ENCODE measurements around the gene HADH.

Gene HADH

DNA sequence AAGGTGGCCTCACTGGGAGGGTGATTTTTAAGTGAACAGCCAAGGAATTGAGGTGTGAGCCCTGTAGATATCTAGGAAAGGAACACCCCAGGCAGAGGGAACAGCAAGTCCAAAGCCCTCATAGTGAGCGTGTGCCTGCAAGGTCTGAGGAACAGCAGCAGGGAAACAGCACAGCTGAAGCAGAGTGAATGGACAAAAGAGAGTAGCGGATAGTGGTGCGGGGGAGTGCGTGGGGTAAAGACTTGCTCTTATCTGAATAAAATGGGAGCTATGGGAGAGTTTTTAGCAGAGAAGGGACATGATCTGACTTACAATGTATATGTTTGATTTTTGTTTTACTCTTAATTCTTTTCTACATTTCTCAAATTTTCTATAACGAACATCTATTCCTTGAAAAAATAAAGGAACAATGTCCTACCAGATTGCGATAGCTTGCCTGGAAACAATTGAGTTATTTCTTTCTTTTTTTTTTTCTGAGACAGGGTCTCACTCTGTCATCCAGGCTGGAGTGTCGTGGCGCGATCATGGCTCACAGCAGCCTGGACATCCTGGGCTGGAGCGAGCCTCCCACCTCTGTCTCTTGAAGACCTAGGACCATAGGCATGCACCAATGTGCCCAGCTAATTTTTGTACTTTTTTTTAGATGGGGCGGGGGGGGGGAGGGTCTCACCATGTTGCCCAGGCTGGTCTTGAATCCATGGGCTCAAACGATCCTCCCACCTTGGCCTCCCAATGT, 19.5 kb upstream of the HADH start:
- DNase-seq (ENCODE audit: low read depth, low spot score): no peak
- no peak overlapping the region for H3K9ac ChIP-seq (ENCODE audit: insufficient read length, low read depth)
- no peaks in the 10 kb centered on the region for H3K36me3 ChIP-seq (ENCODE audit: insufficient read depth, insufficient read length, low read length)
- H3K4me1 ChIP-seq (ENCODE audit: insufficient read depth, insufficient read length): no peaks in the 10 kb centered on the region
- no peak overlapping the region for H3K4me3 ChIP-seq (ENCODE audit: insufficient read length, low read depth)
- no peaks in the 10 kb centered on the region for H3K27me3 ChIP-seq (ENCODE audit: insufficient read depth, insufficient read length)
- TF ChIP-seq SUZ12 (IDR thresholded peaks at IDR 0.05; ENCODE audit: extremely low read depth, insufficient read depth, insufficient read length): no peak
- TF ChIP-seq ZNF274 (IDR thresholded peaks at IDR 0.05; ENCODE audit: low read depth, low read length): no peak
- no peak for TF ChIP-seq YY1 (IDR thresholded peaks at IDR 0.05; ENCODE audit: insufficient read depth, insufficient read length)
- H3K9me3 ChIP-seq (ENCODE audit: insufficient read depth, low read length): no peaks in the 10 kb centered on the region

DNA sequence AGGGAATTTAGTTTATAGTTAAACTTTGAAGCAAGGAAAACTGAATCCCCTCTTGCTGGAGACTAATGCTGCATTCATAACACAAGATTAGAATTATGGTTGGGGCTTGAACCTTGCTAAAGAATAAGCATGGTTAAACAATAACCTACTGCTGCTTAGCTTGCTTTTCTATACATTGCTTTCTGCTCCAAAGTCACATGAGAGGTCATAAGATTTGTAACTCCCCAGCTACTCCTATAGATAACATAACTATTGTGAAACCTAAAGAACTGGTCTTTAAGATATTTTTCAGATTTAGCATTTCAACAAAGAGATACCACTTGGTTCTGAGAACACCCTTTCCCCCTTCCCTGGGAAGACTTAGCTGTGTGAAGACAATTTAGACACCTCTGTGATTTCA, 17.1 kb upstream of the HADH start:
- Histone ChIP-seq H3K9me3 (ENCODE audit: insufficient read depth, low read length) (no peaks in the 10 kb centered on the region), H3K9ac (ENCODE audit: insufficient read length, low read depth) (no peak overlapping the region), H3K36me3 (ENCODE audit: insufficient read depth, insufficient read length, low read length) (no peaks in the 10 kb centered on the region), H3K4me1 (ENCODE audit: insufficient read depth, insufficient read length) (no peaks in the 10 kb centered on the region), H3K27me3 (ENCODE audit: insufficient read depth, insufficient read length) (no peaks in the 10 kb centered on the region), H3K4me3 (ENCODE audit: insufficient read length, low read depth) (no peak overlapping the region)
- DNase-seq (ENCODE audit: low read depth, low spot score): no peak
- no peak for TF ChIP-seq SUZ12 (IDR thresholded peaks at IDR 0.05; ENCODE audit: extremely low read depth, insufficient read depth, insufficient read length)
- no peak for TF ChIP-seq YY1 (IDR thresholded peaks at IDR 0.05; ENCODE audit: insufficient read depth, insufficient read length)
- TF ChIP-seq ZNF274 (IDR thresholded peaks at IDR 0.05; ENCODE audit: low read depth, low read length): no peak

DNA sequence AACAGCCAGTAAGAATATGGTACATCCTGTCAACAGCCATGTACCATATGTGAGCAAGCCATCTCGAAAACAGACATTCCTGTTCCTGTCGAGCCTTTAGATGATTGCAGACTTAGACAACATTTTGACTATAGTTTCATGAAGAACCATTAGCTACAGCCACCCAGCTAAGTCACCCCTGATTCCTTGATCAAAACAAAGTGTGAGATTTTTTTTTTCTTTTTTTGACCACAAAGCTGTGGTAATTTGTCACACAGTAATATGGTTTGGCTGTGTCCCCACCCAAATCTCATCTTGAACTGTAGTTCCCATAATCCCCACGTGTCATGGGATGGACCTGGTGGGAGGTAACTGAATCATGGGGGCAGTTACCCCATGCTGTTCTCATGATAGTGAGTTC, 15.2 kb upstream of the HADH start:
- Histone ChIP-seq H3K4me3 (ENCODE audit: insufficient read length, low read depth) (no peak overlapping the region), H3K9me3 (ENCODE audit: insufficient read depth, low read length) (no peaks in the 10 kb centered on the region), H3K4me1 (ENCODE audit: insufficient read depth, insufficient read length) (no peaks in the 10 kb centered on the region), H3K27me3 (ENCODE audit: insufficient read depth, insufficient read length) (no peaks in the 10 kb centered on the region), H3K36me3 (ENCODE audit: insufficient read depth, insufficient read length, low read length) (no peaks in the 10 kb centered on the region), H3K9ac (ENCODE audit: insufficient read length, low read depth) (no peak overlapping the region)
- DNase-seq (ENCODE audit: low read depth, low spot score): no peak
- TF ChIP-seq ZNF274 (IDR thresholded peaks at IDR 0.05; ENCODE audit: low read depth, low read length) (no peak), SUZ12 (IDR thresholded peaks at IDR 0.05; ENCODE audit: extremely low read depth, insufficient read depth, insufficient read length) (no peak), YY1 (IDR thresholded peaks at IDR 0.05; ENCODE audit: insufficient read depth, insufficient read length) (no peak)

DNA sequence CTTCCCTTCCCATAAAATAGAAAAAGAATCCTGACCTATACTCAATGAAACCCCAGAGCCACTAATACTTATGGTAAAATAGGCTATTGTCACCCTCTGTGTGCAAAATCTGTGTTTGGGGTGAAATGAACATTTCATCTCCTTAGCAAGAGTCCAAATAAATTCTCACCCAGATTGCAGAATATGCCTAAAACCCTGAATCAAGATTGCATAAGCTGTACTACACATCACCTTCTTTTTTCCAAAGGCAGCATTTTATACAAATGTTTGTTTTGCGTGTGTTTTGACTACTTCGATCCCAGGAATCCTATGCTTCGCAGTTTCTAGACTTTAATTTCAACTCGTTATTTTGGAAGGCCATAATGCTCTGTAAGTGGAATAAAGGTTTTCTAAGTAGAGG, 12.2 kb upstream of the HADH start:
- no peak overlapping the region for H3K9ac ChIP-seq (ENCODE audit: insufficient read length, low read depth)

DNA sequence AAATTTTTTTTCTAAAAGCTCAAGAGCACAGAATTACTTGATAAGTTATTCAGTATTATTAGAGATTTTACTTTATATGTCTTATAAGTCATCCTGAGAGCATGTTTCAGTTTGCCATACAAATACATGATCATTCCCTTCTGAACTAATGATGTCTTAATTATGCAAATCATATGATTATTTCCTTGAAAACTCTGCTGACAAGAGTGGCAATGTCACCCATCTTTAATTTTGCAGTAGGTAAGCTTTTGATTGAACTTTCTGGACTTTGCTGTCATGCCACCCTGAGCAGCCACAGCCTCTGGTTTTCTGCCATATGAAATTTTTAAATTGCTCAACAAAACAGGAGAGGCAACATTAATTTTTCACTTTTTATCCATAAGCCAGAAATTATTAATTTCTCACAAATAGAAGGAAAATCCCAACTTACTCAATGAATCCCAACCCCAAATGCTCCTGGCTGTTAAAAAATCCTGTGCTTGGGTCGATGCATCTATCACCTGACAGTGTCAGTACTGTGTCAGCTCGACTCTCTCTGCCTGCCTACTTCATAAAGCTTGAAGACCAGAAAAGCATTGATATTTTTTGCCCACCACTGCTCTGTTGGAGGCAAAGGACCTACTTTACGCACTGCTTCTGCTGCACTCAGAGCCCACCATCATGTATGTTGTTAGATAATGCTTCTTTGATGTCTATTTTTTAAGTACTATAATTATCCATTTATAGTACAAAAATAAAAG, 11.6 kb upstream of the HADH start:
- no peak for TF ChIP-seq YY1 (IDR thresholded peaks at IDR 0.05; ENCODE audit: insufficient read depth, insufficient read length)
- no peak for TF ChIP-seq ZNF274 (IDR thresholded peaks at IDR 0.05; ENCODE audit: low read depth, low read length)
- no peak for TF ChIP-seq SUZ12 (IDR thresholded peaks at IDR 0.05; ENCODE audit: extremely low read depth, insufficient read depth, insufficient read length)
- no peaks in the 10 kb centered on the region for H3K9me3 ChIP-seq (ENCODE audit: insufficient read depth, low read length)
- H3K36me3 ChIP-seq (ENCODE audit: insufficient read depth, insufficient read length, low read length): no peaks in the 10 kb centered on the region
- H3K4me3 ChIP-seq (ENCODE audit: insufficient read length, low read depth): no peak overlapping the region
- no peaks in the 10 kb centered on the region for H3K4me1 ChIP-seq (ENCODE audit: insufficient read depth, insufficient read length)
- no peak overlapping the region for H3K9ac ChIP-seq (ENCODE audit: insufficient read length, low read depth)
- H3K27me3 ChIP-seq (ENCODE audit: insufficient read depth, insufficient read length): no peaks in the 10 kb centered on the region
- DNase-seq (ENCODE audit: low read depth, low spot score): no peak

More for the DNA sequence above, 12.2 kb upstream of the HADH start:
- no peaks in the 10 kb centered on the region for H3K4me1 ChIP-seq (ENCODE audit: insufficient read depth, insufficient read length)
- TF ChIP-seq YY1 (IDR thresholded peaks at IDR 0.05; ENCODE audit: insufficient read depth, insufficient read length) (no peak), SUZ12 (IDR thresholded peaks at IDR 0.05; ENCODE audit: extremely low read depth, insufficient read depth, insufficient read length) (no peak), ZNF274 (IDR thresholded peaks at IDR 0.05; ENCODE audit: low read depth, low read length) (no peak)
- H3K9me3 ChIP-seq (ENCODE audit: insufficient read depth, low read length): no peaks in the 10 kb centered on the region
- no peaks in the 10 kb centered on the region for H3K27me3 ChIP-seq (ENCODE audit: insufficient read depth, insufficient read length)
- DNase-seq (ENCODE audit: low read depth, low spot score): no peak
- no peaks in the 10 kb centered on the region for H3K36me3 ChIP-seq (ENCODE audit: insufficient read depth, insufficient read length, low read length)
- H3K4me3 ChIP-seq (ENCODE audit: insufficient read length, low read depth): no peak overlapping the region

DNA sequence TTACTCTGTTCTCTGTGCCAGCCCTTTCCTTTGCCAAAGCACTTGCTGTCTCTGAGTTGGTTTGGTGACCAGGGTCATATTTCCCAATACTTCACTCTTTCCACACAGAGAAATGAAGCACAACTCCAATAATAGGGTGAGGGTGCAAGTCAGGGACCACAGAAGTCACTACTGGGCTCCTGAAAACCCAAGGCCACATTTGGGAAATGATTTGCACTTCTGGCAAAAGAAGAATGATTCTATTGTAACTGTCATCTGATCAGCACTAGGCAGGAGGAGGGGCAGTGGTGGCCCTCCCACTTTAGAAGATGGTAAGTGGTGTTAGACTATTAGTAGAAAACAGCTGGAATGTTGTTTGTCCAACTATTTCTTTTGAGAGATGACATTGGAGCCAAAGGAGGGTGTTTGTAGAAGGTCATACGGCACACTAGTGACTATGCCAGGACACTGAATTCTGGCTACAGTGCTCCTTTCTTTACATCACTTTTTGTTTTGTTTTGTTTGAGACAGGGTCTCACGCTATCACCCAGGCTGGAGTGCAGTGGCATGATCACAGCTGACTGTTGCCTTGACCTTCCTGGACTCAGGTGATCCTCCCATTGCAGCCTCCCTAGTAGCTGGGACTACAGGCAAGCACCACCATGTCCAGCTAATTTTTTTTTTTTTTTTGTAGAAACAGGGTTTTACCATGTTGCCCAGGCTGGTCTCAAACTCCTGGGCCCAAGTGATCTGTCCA, 10.8 kb upstream of the HADH start:
- H3K36me3 ChIP-seq (ENCODE audit: insufficient read depth, insufficient read length, low read length): no peaks in the 10 kb centered on the region
- TF ChIP-seq ZNF274 (IDR thresholded peaks at IDR 0.05; ENCODE audit: low read depth, low read length) (no peak), YY1 (IDR thresholded peaks at IDR 0.05; ENCODE audit: insufficient read depth, insufficient read length) (no peak), SUZ12 (IDR thresholded peaks at IDR 0.05; ENCODE audit: extremely low read depth, insufficient read depth, insufficient read length) (no peak)
- H3K27me3 ChIP-seq (ENCODE audit: insufficient read depth, insufficient read length): no peaks in the 10 kb centered on the region
- H3K4me3 ChIP-seq (ENCODE audit: insufficient read length, low read depth): no peak overlapping the region
- no peaks in the 10 kb centered on the region for H3K4me1 ChIP-seq (ENCODE audit: insufficient read depth, insufficient read length)
- no peak overlapping the region for H3K9ac ChIP-seq (ENCODE audit: insufficient read length, low read depth)
- no peaks in the 10 kb centered on the region for H3K9me3 ChIP-seq (ENCODE audit: insufficient read depth, low read length)
- no peak for DNase-seq (ENCODE audit: low read depth, low spot score)
